HG02981 (cell line): ENCODE results near the gene C10orf95.
A peak's percentile ranks its signal among the peaks of the same experiment; 100 is the strongest.

ENCODE experiments used
- ATAC-seq: cut with Tn5 transposase; IDR thresholded peaks from one replicate; pipeline ENCODE4 v1.9.1; 2021; ENCODE audit warnings: mild to moderate bottlenecking, moderate library complexity; ENCODE audit not compliant: unreplicated experiment

Gene C10orf95

GRCh38 chr10:102435529-102436233, 15.7 kb downstream of the C10orf95 start:
- no peak for ATAC-seq

- ATAC-seq, result no peak
Measured at GRCh38 chr10:102435133-102435497, 16.2 kb downstream of the C10orf95 start.

- ATAC-seq, result no peak
Measured at GRCh38 chr10:102434394-102435132, 16.8 kb downstream of the C10orf95 start.

GRCh38 chr10:102433619-102434046, 17.7 kb downstream of the C10orf95 start:
- ATAC-seq, result no peak

GRCh38 chr10:102432162-102432950, 19.0 kb downstream of the C10orf95 start, which contains the start of gene CUEDC2:
TSS of gene CUEDC2 (minus strand) at chr10:102432574. CDS start at chr10:102425188, 7,386 bp downstream.
- peak; percentile 90 for ATAC-seq

- ATAC-seq, result no peak
Measured at GRCh38 chr10:102431452-102432124, 19.8 kb downstream of the C10orf95 start.

- no peak for ATAC-seq
Measured at GRCh38 chr10:102429468-102429867, 21.9 kb downstream of the C10orf95 start.

- no peak for ATAC-seq
Measured at GRCh38 chr10:102426803-102427287, 24.5 kb downstream of the C10orf95 start.

GRCh38 chr10:102425444-102425843, 25.9 kb downstream of the C10orf95 start:
- no peak for ATAC-seq

GRCh38 chr10:102424916-102425315, 26.4 kb downstream of the C10orf95 start:
- ATAC-seq, result no peak

GRCh38 chr10:102424145-102424544, 27.2 kb downstream of the C10orf95 start:
- ATAC-seq, result no peak

- no peak for ATAC-seq
Measured at GRCh38 chr10:102423372-102423968, 27.9 kb downstream of the C10orf95 start.

- ATAC-seq, result no peak
Measured at GRCh38 chr10:102422545-102423129, 28.7 kb downstream of the C10orf95 start.

- no peak for ATAC-seq
Measured at GRCh38 chr10:102421757-102422512, 29.4 kb downstream of the C10orf95 start.

- no peak for ATAC-seq
Measured at GRCh38 chr10:102421507-102421756, 29.9 kb downstream of the C10orf95 start.

- ATAC-seq, result peak; percentile 65
Measured at GRCh38 chr10:102420714-102421506, 30.4 kb downstream of the C10orf95 start, which contains the start of gene FBXL15. TSS of gene FBXL15 (plus strand) at chr10:102420836. CDS start at chr10:102421130, 294 bp downstream.

GRCh38 chr10:102420181-102420713, 31.1 kb downstream of the C10orf95 start:
- ATAC-seq, result no peak
